GM12891 (cell line): ENCODE results near the gene PIKFYVE.

Experiments used
- DNase-seq: peaks from one replicate; pipeline ENCODE4 v3.0.0; 2011; ENCODE audit warnings: low spot score; ENCODE audit not compliant: insufficient read length
- FAIRE-seq: peaks from 2 replicates; lab custom pipeline; 2011; peaks lifted over from hg19 to GRCh38; lab: Jason Lieb, UNC
- PAX5 ChIP-seq: IDR thresholded peaks from 2 replicates; pipeline ENCODE4 v1.6.1; 2011; ENCODE audit warnings: low read length, moderate library complexity, mild to moderate bottlenecking; ENCODE audit not compliant: insufficient read depth, severe bottlenecking
- POLR2A ChIP-seq: IDR thresholded peaks from 2 replicates; pipeline ENCODE4 v1.6.1; 2011; ENCODE audit warnings: low read depth, low read length, control low read depth
- POLR2AphosphoS5 ChIP-seq: IDR thresholded peaks from 2 replicates; pipeline ENCODE4 v1.6.1; 2011; ENCODE audit warnings: low read depth, low read length, control low read depth
- POU2F2 ChIP-seq: IDR thresholded peaks from 2 replicates; pipeline ENCODE4 v1.6.1; 2011; ENCODE audit warnings: low read depth, mild to moderate bottlenecking, control low read depth, low read length, moderate library complexity
- SPI1 ChIP-seq: IDR thresholded peaks from 2 replicates; pipeline ENCODE4 v1.6.1; 2011; ENCODE audit warnings: low read depth, low read length, control low read depth
- TAF1 ChIP-seq: IDR thresholded peaks from 2 replicates; pipeline ENCODE4 v1.6.1; 2011; ENCODE audit warnings: low read depth, low read length, control low read depth

Gene PIKFYVE

GRCh38 chr2:208296610-208297009 lies 30.6 kb downstream of the PIKFYVE start:
- DNase-seq, result no peak
- TF ChIP-seq PAX5 (no peak), POLR2A (no peak), POU2F2 (no peak), POLR2AphosphoS5 (no peak), TAF1 (no peak), SPI1 (no peak)
- FAIRE-seq, result no peak

GRCh38 chr2:208297961-208298360 lies 31.9 kb downstream of the PIKFYVE start:
- DNase-seq (no peak), FAIRE-seq (no peak)
- TF ChIP-seq PAX5 (no peak), POLR2AphosphoS5 (no peak), POLR2A (no peak), SPI1 (no peak), TAF1 (no peak), POU2F2 (no peak)

GRCh38 chr2:208300847-208301618 lies 35.0 kb downstream of the PIKFYVE start:
- FAIRE-seq, result no peak

GRCh38 chr2:208304157-208304556 lies 38.1 kb downstream of the PIKFYVE start:
- DNase-seq, result no peak
- FAIRE-seq, result no peak
- TF ChIP-seq POLR2A, result no peak
- no peak for TF ChIP-seq PAX5
- TF ChIP-seq POLR2AphosphoS5, result no peak
- TF ChIP-seq POU2F2, result no peak
- no peak for TF ChIP-seq SPI1
- no peak for TF ChIP-seq TAF1

More at GRCh38 chr2:208300847-208301618, 35.0 kb downstream of the PIKFYVE start:
- TF ChIP-seq SPI1 (no peak), POLR2AphosphoS5 (no peak), TAF1 (no peak), PAX5 (no peak), POU2F2 (no peak), POLR2A (no peak)
- DNase-seq, result no peak

- FAIRE-seq (no peak), DNase-seq (no peak)
- TF ChIP-seq SPI1 (no peak), POLR2A (no peak), POU2F2 (no peak), PAX5 (no peak), TAF1 (no peak), POLR2AphosphoS5 (no peak)
Measured at GRCh38 chr2:208304695-208305094, 38.6 kb downstream of the PIKFYVE start.

GRCh38 chr2:208306291-208306690 lies 40.2 kb downstream of the PIKFYVE start:
- TF ChIP-seq POU2F2 (no peak), POLR2A (no peak), POLR2AphosphoS5 (no peak), TAF1 (no peak), PAX5 (no peak)
- DNase-seq, result no peak
- no peak for FAIRE-seq

GRCh38 chr2:208311321-208311720 lies 45.3 kb downstream of the PIKFYVE start:
- peak; percentile 26 for FAIRE-seq

GRCh38 chr2:208311954-208312353 lies 45.9 kb downstream of the PIKFYVE start:
- peak; percentile 89 for FAIRE-seq
- no peak for TF ChIP-seq POU2F2
- no peak for TF ChIP-seq SPI1
- peak; percentile 58 for TF ChIP-seq POLR2AphosphoS5
- no peak for TF ChIP-seq PAX5
- peak; percentile 71 for TF ChIP-seq POLR2A
- peak; percentile 58; the same call in 1 of the 2 replicates for TF ChIP-seq TAF1
- no peak for DNase-seq

More at GRCh38 chr2:208311321-208311720, 45.3 kb downstream of the PIKFYVE start:
- TF ChIP-seq POLR2AphosphoS5, result no peak
- no peak for TF ChIP-seq PAX5
- DNase-seq, result no peak

- DNase-seq (no peak), FAIRE-seq (peak; percentile 83)
- no peak for TF ChIP-seq PAX5
- TF ChIP-seq SPI1, result peak; percentile 87
Measured at GRCh38 chr2:208315081-208315788, 49.2 kb downstream of the PIKFYVE start.

GRCh38 chr2:208318127-208318526 lies 52.1 kb downstream of the PIKFYVE start:
- TF ChIP-seq POLR2AphosphoS5 (no peak), POU2F2 (no peak), POLR2A (no peak), PAX5 (no peak), SPI1 (no peak), TAF1 (no peak)
- no peak for FAIRE-seq
- DNase-seq, result no peak
